Stimulated activated CD8-positive, alpha-beta memory T cell treated with anti-CD3 and anti-CD28 coated beads, Interleukin-2, amount 100 ng/mL, for 48 hours (primary cell): ENCODE results near the gene SRPRB.

Source experiments
- DNase-seq, 2 donors: peaks; one replicate each; pipeline ENCODE4 v3.0.0-alpha.2; 2020; ENCODE audit warnings: low read depth in 2 of 2

SRPRB gene

GRCh38 chr3:133865136-133865855, 59.7 kb downstream of the SRPRB start:
- no peak for DNase-seq

GRCh38 chr3:133866141-133866540, 60.5 kb downstream of the SRPRB start:
- DNase-seq: no peak

GRCh38 chr3:133868186-133868585, 62.6 kb downstream of the SRPRB start:
- DNase-seq: no peak

GRCh38 chr3:133868758-133869475, 63.3 kb downstream of the SRPRB start:
- no peak for DNase-seq

- no peak for DNase-seq
Measured at GRCh38 chr3:133869586-133869985, 64.0 kb downstream of the SRPRB start.

GRCh38 chr3:133870822-133871221, 65.2 kb downstream of the SRPRB start:
- no peak for DNase-seq
